K562 (cell line): Measurements from ENCODE around the gene MCAM. TPM values are rescaled to one million over a fixed set of nuclear protein-coding genes. Genes with fewer than 3 reads are reported as not detected.

ENCODE experiments used
- ELF4 ChIP-seq: fragments of 450-650 bp; formaldehyde crosslinking; IDR thresholded peaks from 2 replicates; pipeline ENCODE4 v1.4.0; 2022; ENCODE audit warnings: missing genetic modification characterization
- HIVEP1 ChIP-seq: fragments of 250-450 bp; sonication (Bioruptor Pico); IDR thresholded peaks from 2 replicates; pipeline ENCODE4 v1.4.0; 2020; ENCODE audit warnings: mild to moderate bottlenecking
- HNRNPK ChIP-seq: fragments of 200-400 bp; formaldehyde crosslinking; IDR thresholded peaks from one replicate; pipeline ENCODE4 v1.6.1; 2018; ENCODE audit warnings: mild to moderate bottlenecking, low read depth, low read length; ENCODE audit not compliant: poor library complexity, severe bottlenecking
- MTA3 ChIP-seq: fragments of 450-650 bp; formaldehyde crosslinking; IDR thresholded peaks from 2 replicates; pipeline ENCODE4 v1.6.1; 2017; ENCODE audit warnings: mild to moderate bottlenecking, borderline replicate concordance
- PHTF2 ChIP-seq: fragments of 250-450 bp; sonication (Bioruptor Pico); IDR thresholded peaks from 2 replicates; pipeline ENCODE4 v1.5.0; 2021; ENCODE audit warnings: mild to moderate bottlenecking
- POLR2AphosphoS2 ChIP-seq: IDR thresholded peaks from 2 replicates; pipeline ENCODE4 v1.6.1; 2012; ENCODE audit warnings: low read length, improper control_type of control experiment
- SIX5 ChIP-seq, 2 experiments: IDR thresholded peaks; 2 replicates each; pipeline ENCODE4 v1.6.1; 2011; ENCODE audit warnings: low read length in 2 of 2, borderline replicate concordance in 1 of 2, low read depth in 1 of 2, mild to moderate bottlenecking in 1 of 2, moderate library complexity in 1 of 2; ENCODE audit not compliant: insufficient read depth in 1 of 2
- SMC3 ChIP-seq: conservative IDR thresholded peaks from 2 replicates; pipeline ENCODE4 v1.6.1; 2011; ENCODE audit warnings: low read depth, low read length, improper control_type of control experiment; ENCODE audit not compliant: insufficient read depth
- TEAD2 ChIP-seq: fragments of 450-650 bp; IDR thresholded peaks from 2 replicates; pipeline ENCODE4 v1.6.1; 2016; ENCODE audit warnings: missing genetic modification characterization, control low read depth, missing compliant biosample characterization
- WHSC1 ChIP-seq: IDR thresholded peaks from one replicate; pipeline ENCODE4 v1.6.1; 2012; ENCODE audit warnings: low read length, control low read depth, inconsistent platforms
- ZNF134 ChIP-seq: fragments of 250-450 bp; sonication (Bioruptor Pico); conservative IDR thresholded peaks from 2 replicates; pipeline ENCODE4 v1.4.0; 2020
- polyA plus RNA-seq, 8 experiments: library from polyadenylated mRNA; depleted of rRNA in 4 of 8; stranded (reverse) in 5 of 8; unstranded in 3 of 8; fragments of >200 nt; fragmentation: Nextera tagmentation in 2 of 8; fragmentation: Illumina TruSeq in 1 of 8; extraction: Ambion mirVana in 2 of 8; extraction: Trizol in 1 of 8; gene quantifications; 2 replicates each; pipeline versions ENCODE4 v1.2.1 to v1.2.3, GENCODE V29; 2011 to 2014; ENCODE audit warnings: inconsistent platforms in 1 of 8, missing spikeins in 1 of 8
- total RNA-seq, 7 experiments: library from RNA; depleted of rRNA in 6 of 7; stranded (reverse); fragments of >200 nt in 6 of 7; fragmentation: Illumina TruSeq in 2 of 7; extraction: Trizol in 2 of 7; gene quantifications; 2 replicates each; pipeline versions ENCODE4 v1.2.1 to v1.2.3, GENCODE V29; 2011 to 2021; ENCODE audit warnings: low replicate concordance in 1 of 7
- TF ChIP-seq, protein P1 (sequence below), 2 experiments: fragments of 450-650 bp in 1 of 2; IDR thresholded peaks; 2 replicates each; pipeline ENCODE4 v1.6.1; 2011 to 2017; ENCODE audit warnings: low read depth in 2 of 2, antibody characterized with exemption in 1 of 2, borderline replicate concordance in 1 of 2, low read length in 1 of 2, mild to moderate bottlenecking in 1 of 2, mixed read lengths in 1 of 2; ENCODE audit not compliant: control insufficient read depth in 1 of 2
- TF ChIP-seq, protein P2 (sequence below): fragments of 450-650 bp; IDR thresholded peaks from 2 replicates; pipeline ENCODE4 v1.6.1; 2018; ENCODE audit not compliant: partially characterized antibody
- TF ChIP-seq, protein P3 (sequence below): fragments of 250-450 bp; sonication (Bioruptor Pico); IDR thresholded peaks from 2 replicates; pipeline ENCODE4 v1.5.0; 2021; ENCODE audit warnings: mild to moderate bottlenecking, moderate library complexity
- TF ChIP-seq, protein P4 (sequence below): fragments of 450-650 bp; IDR thresholded peaks from 2 replicates; pipeline ENCODE4 v1.6.1; 2016; ENCODE audit warnings: antibody characterized with exemption

Gene MCAM
- total and polyA plus RNA-seq, 9 of the 15 experiments (the other 6 are each of a cell fraction or from before 2014, with no cell fraction given), result 14.7 to 118 (median 53.6) TPM

DNA sequence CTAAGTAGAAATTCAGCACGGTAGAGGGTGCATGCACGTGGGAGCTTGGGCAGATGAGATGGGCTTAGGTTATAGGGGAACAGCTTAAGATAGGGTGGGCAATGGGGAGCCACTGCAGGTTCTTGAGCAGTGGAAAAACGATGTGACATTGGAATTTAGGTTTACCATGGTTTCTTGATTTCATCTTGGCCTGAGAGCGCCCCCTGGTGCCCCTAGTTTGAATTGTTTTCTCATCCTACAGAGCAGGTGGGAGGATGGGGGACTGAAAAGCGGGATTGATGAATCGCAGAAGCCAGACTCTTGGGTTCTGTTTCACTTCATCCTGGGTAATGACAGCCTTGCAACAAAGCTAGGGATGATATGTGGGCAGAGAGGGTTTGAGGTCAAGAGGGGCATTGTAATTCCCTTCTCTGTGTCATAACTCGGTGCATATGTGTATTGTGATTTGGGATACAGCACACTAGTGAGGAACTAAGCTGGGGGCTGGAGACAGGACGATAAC, 6.7 kb upstream of the MCAM start (continued):
- TF ChIP-seq HNRNPK, result no peak
- no peak for TF ChIP-seq WHSC1
- TF ChIP-seq POLR2AphosphoS2, result no peak
- no peak for TF ChIP-seq ELF4 (CRISPR knock-in tag)
- no peak for TF ChIP-seq SIX5 (IDR thresholded peaks at IDR 0.05; ENCODE audit: borderline replicate concordance in 1 of 2, insufficient read depth in 1 of 2, low read depth in 1 of 2, low read length in 2 of 2)
- TF ChIP-seq SMC3, result peak; percentile 56; the same call in 1 of the 2 replicates
- TF ChIP-seq, protein P1, sequence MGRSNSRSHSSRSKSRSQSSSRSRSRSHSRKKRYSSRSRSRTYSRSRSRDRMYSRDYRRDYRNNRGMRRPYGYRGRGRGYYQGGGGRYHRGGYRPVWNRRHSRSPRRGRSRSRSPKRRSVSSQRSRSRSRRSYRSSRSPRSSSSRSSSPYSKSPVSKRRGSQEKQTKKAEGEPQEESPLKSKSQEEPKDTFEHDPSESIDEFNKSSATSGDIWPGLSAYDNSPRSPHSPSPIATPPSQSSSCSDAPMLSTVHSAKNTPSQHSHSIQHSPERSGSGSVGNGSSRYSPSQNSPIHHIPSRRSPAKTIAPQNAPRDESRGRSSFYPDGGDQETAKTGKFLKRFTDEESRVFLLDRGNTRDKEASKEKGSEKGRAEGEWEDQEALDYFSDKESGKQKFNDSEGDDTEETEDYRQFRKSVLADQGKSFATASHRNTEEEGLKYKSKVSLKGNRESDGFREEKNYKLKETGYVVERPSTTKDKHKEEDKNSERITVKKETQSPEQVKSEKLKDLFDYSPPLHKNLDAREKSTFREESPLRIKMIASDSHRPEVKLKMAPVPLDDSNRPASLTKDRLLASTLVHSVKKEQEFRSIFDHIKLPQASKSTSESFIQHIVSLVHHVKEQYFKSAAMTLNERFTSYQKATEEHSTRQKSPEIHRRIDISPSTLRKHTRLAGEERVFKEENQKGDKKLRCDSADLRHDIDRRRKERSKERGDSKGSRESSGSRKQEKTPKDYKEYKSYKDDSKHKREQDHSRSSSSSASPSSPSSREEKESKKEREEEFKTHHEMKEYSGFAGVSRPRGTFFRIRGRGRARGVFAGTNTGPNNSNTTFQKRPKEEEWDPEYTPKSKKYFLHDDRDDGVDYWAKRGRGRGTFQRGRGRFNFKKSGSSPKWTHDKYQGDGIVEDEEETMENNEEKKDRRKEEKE (IDR thresholded peaks at IDR 0.05; ENCODE audit: borderline replicate concordance in 1 of 2, control insufficient read depth in 1 of 2, low read depth in 2 of 2, low read length in 1 of 2), result no peak
- TF ChIP-seq TEAD2, result peak; percentile 68; the same call in 1 of the 2 replicates
- TF ChIP-seq ZNF134 (CRISPR knock-in tag), result no peak
- TF ChIP-seq, protein P2, sequence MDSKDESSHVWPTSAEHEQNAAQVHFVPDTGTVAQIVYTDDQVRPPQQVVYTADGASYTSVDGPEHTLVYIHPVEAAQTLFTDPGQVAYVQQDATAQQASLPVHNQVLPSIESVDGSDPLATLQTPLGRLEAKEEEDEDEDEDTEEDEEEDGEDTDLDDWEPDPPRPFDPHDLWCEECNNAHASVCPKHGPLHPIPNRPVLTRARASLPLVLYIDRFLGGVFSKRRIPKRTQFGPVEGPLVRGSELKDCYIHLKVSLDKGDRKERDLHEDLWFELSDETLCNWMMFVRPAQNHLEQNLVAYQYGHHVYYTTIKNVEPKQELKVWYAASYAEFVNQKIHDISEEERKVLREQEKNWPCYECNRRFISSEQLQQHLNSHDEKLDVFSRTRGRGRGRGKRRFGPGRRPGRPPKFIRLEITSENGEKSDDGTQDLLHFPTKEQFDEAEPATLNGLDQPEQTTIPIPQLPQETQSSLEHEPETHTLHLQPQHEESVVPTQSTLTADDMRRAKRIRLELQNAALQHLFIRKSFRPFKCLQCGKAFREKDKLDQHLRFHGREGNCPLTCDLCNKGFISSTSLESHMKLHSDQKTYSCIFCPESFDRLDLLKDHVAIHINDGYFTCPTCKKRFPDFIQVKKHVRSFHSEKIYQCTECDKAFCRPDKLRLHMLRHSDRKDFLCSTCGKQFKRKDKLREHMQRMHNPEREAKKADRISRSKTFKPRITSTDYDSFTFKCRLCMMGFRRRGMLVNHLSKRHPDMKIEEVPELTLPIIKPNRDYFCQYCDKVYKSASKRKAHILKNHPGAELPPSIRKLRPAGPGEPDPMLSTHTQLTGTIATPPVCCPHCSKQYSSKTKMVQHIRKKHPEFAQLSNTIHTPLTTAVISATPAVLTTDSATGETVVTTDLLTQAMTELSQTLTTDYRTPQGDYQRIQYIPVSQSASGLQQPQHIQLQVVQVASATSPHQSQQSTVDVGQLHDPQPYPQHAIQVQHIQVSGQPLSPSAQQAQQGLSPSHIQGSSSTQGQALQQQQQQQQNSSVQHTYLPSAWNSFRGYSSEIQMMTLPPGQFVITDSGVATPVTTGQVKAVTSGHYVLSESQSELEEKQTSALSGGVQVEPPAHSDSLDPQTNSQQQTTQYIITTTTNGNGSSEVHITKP, result no peak
- TF ChIP-seq, protein P3, sequence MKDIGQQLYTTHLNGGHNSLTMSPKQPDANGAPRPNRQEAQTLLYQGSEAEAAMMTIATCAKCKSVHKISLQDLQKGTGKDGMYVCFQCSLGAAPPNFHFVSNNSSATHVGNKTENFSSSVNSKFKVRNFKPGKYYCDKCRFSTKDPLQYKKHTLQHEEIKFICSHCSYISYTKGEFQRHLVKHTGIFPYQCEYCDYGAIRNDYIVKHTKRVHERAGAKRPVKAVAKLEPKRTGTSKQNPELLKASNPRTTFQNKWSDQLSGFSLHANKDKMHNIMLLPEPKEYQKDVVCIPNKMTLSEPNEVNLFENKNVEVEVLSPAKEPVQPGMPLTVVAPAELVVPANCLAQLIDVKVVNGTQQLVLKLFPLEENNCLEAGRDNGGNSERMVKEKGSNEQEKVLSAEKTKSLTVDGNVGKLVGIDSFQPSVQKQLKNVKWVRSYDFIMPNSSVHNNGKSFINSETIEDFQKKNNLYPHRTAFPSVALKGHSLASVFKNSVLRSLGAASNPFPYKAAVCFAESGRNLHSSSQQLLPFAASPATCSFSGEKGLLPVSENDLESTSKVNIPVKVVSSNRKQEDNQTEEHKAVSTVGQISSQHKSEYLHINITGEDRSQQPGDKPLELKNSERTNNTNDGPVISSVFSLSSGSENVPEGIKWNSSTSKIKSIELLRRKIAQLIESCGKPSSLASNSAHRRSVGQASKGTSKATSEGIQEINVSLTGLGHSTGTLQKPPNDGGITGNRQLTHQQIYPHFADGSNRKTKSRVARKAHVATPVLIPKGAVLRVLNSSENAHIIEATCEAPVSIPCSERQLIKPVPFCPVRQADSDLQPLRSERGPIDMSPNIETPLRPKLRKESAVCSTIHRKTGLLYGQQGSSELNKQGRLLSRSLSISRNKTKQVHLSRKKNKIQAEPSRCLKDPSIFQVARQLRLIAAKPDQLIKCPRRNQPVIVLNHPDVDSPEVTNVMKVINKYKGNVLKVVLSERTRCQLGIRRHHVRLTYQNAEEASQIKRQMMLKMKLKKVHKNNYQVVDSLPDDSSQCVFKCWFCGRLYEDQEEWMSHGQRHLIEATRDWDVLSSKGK (CRISPR knock-in tag), result no peak
- TF ChIP-seq, protein P4, sequence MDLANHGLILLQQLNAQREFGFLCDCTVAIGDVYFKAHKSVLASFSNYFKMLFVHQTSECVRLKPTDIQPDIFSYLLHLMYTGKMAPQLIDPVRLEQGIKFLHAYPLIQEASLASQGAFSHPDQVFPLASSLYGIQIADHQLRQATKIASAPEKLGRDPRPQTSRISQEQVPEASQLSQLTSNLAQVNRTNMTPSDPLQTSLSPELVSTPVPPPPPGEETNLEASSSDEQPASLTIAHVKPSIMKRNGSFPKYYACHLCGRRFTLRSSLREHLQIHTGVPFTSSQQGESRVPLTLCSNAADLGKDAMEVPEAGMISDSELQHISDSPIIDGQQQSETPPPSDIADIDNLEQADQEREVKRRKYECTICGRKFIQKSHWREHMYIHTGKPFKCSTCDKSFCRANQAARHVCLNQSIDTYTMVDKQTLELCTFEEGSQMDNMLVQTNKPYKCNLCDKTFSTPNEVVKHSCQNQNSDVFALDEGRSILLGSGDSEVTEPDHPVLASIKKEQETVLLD, result no peak
- no peak for TF ChIP-seq PHTF2 (CRISPR knock-in tag)
- TF ChIP-seq MTA3, result 0 out of 2 replicates have a peak, but pooled peaks have one; percentile 23
- TF ChIP-seq HIVEP1, result no peak
